NT2/D1 (cell line): ENCODE results near the gene CYFIP2.

Source experiments
- DNase-seq: peaks from one replicate; pipeline ENCODE4 v3.0.0-alpha.2; 2011; ENCODE audit warnings: low read depth, low spot score
- H3K27me3 ChIP-seq: 2 replicates; pipeline ENCODE4 v1.6.0; 2011; ENCODE audit warnings: mild to moderate bottlenecking; ENCODE audit not compliant: insufficient read length, insufficient read depth
- H3K36me3 ChIP-seq: 2 replicates; pipeline ENCODE4 v1.6.1; 2011; ENCODE audit warnings: mild to moderate bottlenecking, low read length, mixed read lengths; ENCODE audit not compliant: insufficient read depth, insufficient read length
- H3K4me1 ChIP-seq: 2 replicates; pipeline ENCODE4 v1.5.1; 2011; ENCODE audit not compliant: insufficient read depth, insufficient read length
- H3K4me3 ChIP-seq: 2 replicates; pipeline ENCODE4 v1.5.1; 2011; ENCODE audit warnings: low read depth; ENCODE audit not compliant: insufficient read length
- H3K9ac ChIP-seq: 2 replicates; pipeline ENCODE4 v1.6.0; 2011; ENCODE audit warnings: low read depth; ENCODE audit not compliant: insufficient read length
- H3K9me3 ChIP-seq: 2 replicates; pipeline ENCODE4 v1.5.1; 2011; ENCODE audit warnings: mild to moderate bottlenecking, low read length; ENCODE audit not compliant: insufficient read depth
- SUZ12 ChIP-seq: IDR thresholded peaks from 2 replicates; pipeline ENCODE4 v1.6.1; 2011; ENCODE audit not compliant: insufficient read length, insufficient read depth; ENCODE audit errors: extremely low read depth
- YY1 ChIP-seq: IDR thresholded peaks from 2 replicates; pipeline ENCODE4 v1.6.1; 2011; ENCODE audit not compliant: insufficient read length, insufficient read depth
- ZNF274 ChIP-seq: IDR thresholded peaks from 2 replicates; pipeline ENCODE4 v1.6.1; 2011; ENCODE audit warnings: mild to moderate bottlenecking, low read depth, low read length

Gene CYFIP2

GRCh38 chr5:157331807-157332206 is 65.9 kb downstream of the CYFIP2 start:
- no peak for DNase-seq
- peaks cover 3% of the 10 kb centered on the region for H3K36me3 ChIP-seq
- H3K27me3 ChIP-seq, result no peaks in the 10 kb centered on the region
- H3K4me1 ChIP-seq, result peaks cover 3% of the 10 kb centered on the region
- no peak for TF ChIP-seq YY1
- TF ChIP-seq ZNF274, result no peak
- no peak for TF ChIP-seq SUZ12
- no peaks in the 10 kb centered on the region for H3K9me3 ChIP-seq
- H3K9ac ChIP-seq, result no peak overlapping the region
- H3K4me3 ChIP-seq, result no peak overlapping the region

GRCh38 chr5:157335534-157336422 is 69.9 kb downstream of the CYFIP2 start:
- Histone ChIP-seq H3K27me3 (no peaks in the 10 kb centered on the region), H3K36me3 (peaks cover under 1% of the 10 kb centered on the region), H3K9ac (no peak overlapping the region), H3K4me3 (no peak overlapping the region), H3K9me3 (no peaks in the 10 kb centered on the region), H3K4me1 (peaks cover 3% of the 10 kb centered on the region)
- DNase-seq, result no peak
- TF ChIP-seq YY1 (no peak), SUZ12 (no peak), ZNF274 (no peak)

GRCh38 chr5:157336423-157336744 is 70.5 kb downstream of the CYFIP2 start:
- H3K4me3 ChIP-seq, result no peak overlapping the region
- no peak for DNase-seq
- H3K4me1 ChIP-seq, result peaks cover 3% of the 10 kb centered on the region
- H3K9me3 ChIP-seq, result no peaks in the 10 kb centered on the region
- TF ChIP-seq ZNF274, result no peak
- no peaks in the 10 kb centered on the region for H3K27me3 ChIP-seq
- H3K9ac ChIP-seq, result no peak overlapping the region
- H3K36me3 ChIP-seq, result no peaks in the 10 kb centered on the region

GRCh38 chr5:157339409-157339808 is 73.5 kb downstream of the CYFIP2 start:
- H3K9me3 ChIP-seq, result no peaks in the 10 kb centered on the region
- H3K9ac ChIP-seq, result no peak overlapping the region
- H3K4me3 ChIP-seq, result no peak overlapping the region
- DNase-seq, result no peak
- no peak for TF ChIP-seq ZNF274
- no peaks in the 10 kb centered on the region for H3K36me3 ChIP-seq
- peaks cover 3% of the 10 kb centered on the region for H3K4me1 ChIP-seq
- H3K27me3 ChIP-seq, result no peaks in the 10 kb centered on the region

GRCh38 chr5:157342822-157343402 is 77.0 kb downstream of the CYFIP2 start:
- no peaks in the 10 kb centered on the region for H3K9me3 ChIP-seq
- TF ChIP-seq YY1 (no peak), SUZ12 (no peak), ZNF274 (no peak)
- no peaks in the 10 kb centered on the region for H3K4me1 ChIP-seq
- H3K4me3 ChIP-seq, result no peak overlapping the region
- no peak overlapping the region for H3K9ac ChIP-seq
- H3K36me3 ChIP-seq, result no peaks in the 10 kb centered on the region
- no peak for DNase-seq
- H3K27me3 ChIP-seq, result no peaks in the 10 kb centered on the region

GRCh38 chr5:157343842-157344790 is 78.2 kb downstream of the CYFIP2 start:
- no peaks in the 10 kb centered on the region for H3K9me3 ChIP-seq
- DNase-seq, result no peak
- no peaks in the 10 kb centered on the region for H3K4me1 ChIP-seq
- no peaks in the 10 kb centered on the region for H3K36me3 ChIP-seq
- TF ChIP-seq ZNF274 (no peak), SUZ12 (no peak), YY1 (no peak)
- no peak overlapping the region for H3K4me3 ChIP-seq
- no peak overlapping the region for H3K9ac ChIP-seq
- no peaks in the 10 kb centered on the region for H3K27me3 ChIP-seq

GRCh38 chr5:157345067-157345466 is 79.1 kb downstream of the CYFIP2 start:
- Histone ChIP-seq H3K9ac (no peak overlapping the region), H3K36me3 (no peaks in the 10 kb centered on the region), H3K4me3 (no peak overlapping the region), H3K27me3 (no peaks in the 10 kb centered on the region), H3K9me3 (no peaks in the 10 kb centered on the region), H3K4me1 (no peaks in the 10 kb centered on the region)
- no peak for DNase-seq
- no peak for TF ChIP-seq ZNF274
- no peak for TF ChIP-seq YY1
- no peak for TF ChIP-seq SUZ12
